MM.1S (cell line): Measurements from ENCODE around the gene CDIPT.

ENCODE experiments used
- CTCF ChIP-seq: fragments of 300-600 bp; sonication (generic); IDR thresholded peaks from 2 replicates; pipeline ENCODE4 v1.5.1; 2016; ENCODE audit warnings: antibody characterized with exemption, low read length, mixed read lengths
- EZH2 ChIP-seq: fragments of 300-600 bp; sonication (generic); optimal IDR thresholded peaks from 2 replicates; pipeline ENCODE3; 2017; ENCODE audit warnings: low read depth, mild to moderate bottlenecking, antibody characterized with exemption, low read length, mixed read lengths

GRCh38 chr16:29824589-29825144 is 38.4 kb downstream of the CDIPT start:
- TF ChIP-seq CTCF (no peak), EZH2 (no peak)
